GM18517 (cell line): ENCODE data around the gene ADRB1.

Source experiments
- ATAC-seq: cut with Tn5 transposase; IDR thresholded peaks from one replicate; pipeline ENCODE4 v1.9.1; 2021; ENCODE audit warnings: mild to moderate bottlenecking, moderate library complexity; ENCODE audit not compliant: unreplicated experiment

ADRB1 gene

GRCh38 chr10:114053946-114054345 is 10.3 kb downstream of the ADRB1 start:
- ATAC-seq: no peak

- no peak for ATAC-seq
Observed at GRCh38 chr10:114057855-114058254, 14.2 kb downstream of the ADRB1 start.

- no peak for ATAC-seq
Observed at GRCh38 chr10:114058297-114058696, 14.6 kb downstream of the ADRB1 start.

GRCh38 chr10:114059561-114059960 is 15.9 kb downstream of the ADRB1 start:
- ATAC-seq: no peak

- ATAC-seq: no peak
Observed at GRCh38 chr10:114060456-114060855, 16.8 kb downstream of the ADRB1 start.

- ATAC-seq: no peak
Observed at GRCh38 chr10:114061148-114061547, 17.5 kb downstream of the ADRB1 start.

GRCh38 chr10:114061789-114062188 is 18.1 kb downstream of the ADRB1 start:
- ATAC-seq: no peak

GRCh38 chr10:114064151-114065048 is 20.7 kb downstream of the ADRB1 start:
- no peak for ATAC-seq

GRCh38 chr10:114065049-114065435 is 21.4 kb downstream of the ADRB1 start:
- ATAC-seq: no peak

- ATAC-seq: no peak
Observed at GRCh38 chr10:114068054-114068707, 24.5 kb downstream of the ADRB1 start.

GRCh38 chr10:114070710-114071109 is 27.0 kb downstream of the ADRB1 start:
- no peak for ATAC-seq

- ATAC-seq: no peak
Observed at GRCh38 chr10:114071178-114071577, 27.5 kb downstream of the ADRB1 start.

- ATAC-seq: no peak
Observed at GRCh38 chr10:114073395-114074186, 29.9 kb downstream of the ADRB1 start.

- no peak for ATAC-seq
Observed at GRCh38 chr10:114075093-114075492, 31.4 kb downstream of the ADRB1 start.

- no peak for ATAC-seq
Observed at GRCh38 chr10:114077347-114077746, 33.7 kb downstream of the ADRB1 start.

- no peak for ATAC-seq
Observed at GRCh38 chr10:114077815-114078219, 34.2 kb downstream of the ADRB1 start.

GRCh38 chr10:114078346-114078745 is 34.7 kb downstream of the ADRB1 start:
- no peak for ATAC-seq

GRCh38 chr10:114079421-114079820 is 35.8 kb downstream of the ADRB1 start:
- no peak for ATAC-seq

GRCh38 chr10:114081911-114082583 is 38.4 kb downstream of the ADRB1 start:
- ATAC-seq: no peak

GRCh38 chr10:114083040-114083439 is 39.4 kb downstream of the ADRB1 start:
- no peak for ATAC-seq

- ATAC-seq: no peak
Observed at GRCh38 chr10:114084215-114084614, 40.5 kb downstream of the ADRB1 start.
